ENCODE results near the gene ACOT12. TPM values are rescaled to one million over a fixed set of nuclear protein-coding genes. Genes with fewer than 3 reads are reported as not detected.

The ACOT12 gene
- total and polyA plus RNA-seq, 2 experiments from 2014 or later, result 0.15 TPM; not detected in 1

- TF ChIP-seq REST (IDR thresholded peaks at IDR 0.05; ENCODE audit: unreplicated experiment) (no peak), EZH2 (IDR thresholded peaks at IDR 0.05; ENCODE audit: low read depth, unreplicated experiment) (no peak), CTCF (conservative IDR thresholded peaks at IDR 0.05; ENCODE audit: low read depth in 2 of 2) (no peak), ZNF114 (CRISPR knock-in tag; IDR thresholded peaks at IDR 0.05) (no peak), ETS1 (IDR thresholded peaks at IDR 0.05) (no peak), ZNF331 (CRISPR knock-in tag; IDR thresholded peaks at IDR 0.05; ENCODE audit: low read depth) (no peak)
Observed at GRCh38 chr5:81305785-81306184, 88.1 kb downstream of the ACOT12 start (continued).

- Histone ChIP-seq H3K36me3 (ENCODE audit: insufficient read depth) (no peaks in the 10 kb centered on the region), H3K27me3 (ENCODE audit: insufficient read depth) (no peaks in the 10 kb centered on the region), H3K4me1 (ENCODE audit: insufficient read depth) (peaks cover 9% of the 10 kb centered on the region; the same call in 1 of the 2 replicates), H3F3A (replicated peaks; ENCODE audit: low read depth) (no peaks in the 10 kb centered on the region), H3K79me2 (replicated peaks; ENCODE audit: insufficient read depth) (peaks cover 49% of the 10 kb centered on the region), H4K20me1 (replicated peaks; ENCODE audit: insufficient read depth) (no peaks in the 10 kb centered on the region; the same call in 1 of the 2 replicates), H3K27ac (ENCODE audit: low read depth) (no peak overlapping the region), H2AFZ (no peak overlapping the region), H3K4me3 (no peak overlapping the region), H3K9me2 (ENCODE audit: insufficient read depth) (no peaks in the 10 kb centered on the region), H3K4me2 (no peak overlapping the region)
- H3K9me3 Mint-ChIP-seq, result no peaks in the 10 kb centered on the region
- ATAC-seq (no peak), DNase-seq (ENCODE audit: low spot score) (no peak)
- H3K27me3 Mint-ChIP-seq (ENCODE audit: insufficient read depth, low read depth, poor library complexity), result no peaks in the 10 kb centered on the region
- peaks cover 11% of the 10 kb centered on the region for H3K4me1 Mint-ChIP-seq
- no peaks in the 10 kb centered on the region; the same call in 1 of the 3 replicates for H3K36me3 Mint-ChIP-seq (ENCODE audit: low read depth)
- no peak for TF ChIP-seq ZNF331 (CRISPR knock-in tag; IDR thresholded peaks at IDR 0.05; ENCODE audit: low read depth)
- no peak overlapping the region; the same call in 2 of the 3 replicates for H3K4me3 Mint-ChIP-seq
- no peak overlapping the region for H3K27ac Mint-ChIP-seq
Observed at GRCh38 chr5:81303563-81303962, 90.4 kb downstream of the ACOT12 start.

- Mint-ChIP-seq H3K27me3 (ENCODE audit: insufficient read depth, low read depth, poor library complexity) (no peaks in the 10 kb centered on the region), H3K9me3 (no peaks in the 10 kb centered on the region), H3K4me1 (peaks cover 11% of the 10 kb centered on the region), H3K27ac (peak overlapping the region; percentile 98; the same call in 1 of the 2 replicates), H3K36me3 (ENCODE audit: low read depth) (no peaks in the 10 kb centered on the region; the same call in 1 of the 3 replicates), H3K4me3 (peak overlapping the region; percentile 93)
- Histone ChIP-seq H4K20me1 (replicated peaks; ENCODE audit: insufficient read depth) (no peaks in the 10 kb centered on the region), H3F3A (replicated peaks; ENCODE audit: low read depth) (no peaks in the 10 kb centered on the region), H3K4me3 (peak overlapping the region; percentile 65), H3K4me2 (peak overlapping the region; percentile 89), H3K27ac (ENCODE audit: low read depth) (no peak overlapping the region), H2AFZ (no peak overlapping the region), H3K4me1 (ENCODE audit: insufficient read depth) (peaks cover 9% of the 10 kb centered on the region; the same call in 1 of the 2 replicates), H3K9me2 (ENCODE audit: insufficient read depth) (no peaks in the 10 kb centered on the region), H3K27me3 (ENCODE audit: insufficient read depth) (no peaks in the 10 kb centered on the region), H3K79me2 (replicated peaks; ENCODE audit: insufficient read depth) (peaks cover 57% of the 10 kb centered on the region), H3K36me3 (ENCODE audit: insufficient read depth) (no peaks in the 10 kb centered on the region)
- ATAC-seq (no peak), DNase-seq (ENCODE audit: low spot score) (no peak)
- TF ChIP-seq ETS1 (IDR thresholded peaks at IDR 0.05) (no peak), NANOG (IDR thresholded peaks at IDR 0.05; ENCODE audit: borderline replicate concordance) (no peak), ZNF114 (CRISPR knock-in tag; IDR thresholded peaks at IDR 0.05) (no peak), JUNB (IDR thresholded peaks at IDR 0.05; ENCODE audit: unreplicated experiment) (no peak), REST (IDR thresholded peaks at IDR 0.05; ENCODE audit: unreplicated experiment) (no peak), STAT1 (IDR thresholded peaks at IDR 0.05; ENCODE audit: unreplicated experiment) (no peak)
Observed at GRCh38 chr5:81302596-81302995, 91.3 kb downstream of the ACOT12 start.

All from GM23338 (cell line).